OCI-LY7 (cell line): ENCODE results near the gene AFF3. TPM values are rescaled to one million over a fixed set of nuclear protein-coding genes. Genes with fewer than 3 reads are reported as not detected.

ENCODE experiments used
- BruUV-seq: library from RNA; stranded (reverse); fragments of 400-500 nt; replicated peaks from 2 replicates; lab custom pipeline; 2021; lab: Mats Ljungman, UMichigan
- CTCF ChIA-PET: fragments of 300-600 bp; sonication (Branson Sonifier 250); formaldehyde crosslinking; loops from one replicate; lab custom pipeline; 2022; ENCODE audit warnings: antibody characterized with exemption; ENCODE audit not compliant: unreplicated experiment; lab: Charles Lee
- POLR2A ChIA-PET: fragments of 300-600 bp; sonication (Branson Sonifier 250); formaldehyde crosslinking; loops from one replicate; lab custom pipeline; 2022; ENCODE audit warnings: antibody characterized with exemption; lab: Charles Lee
- DNase-seq: peaks from one replicate; pipeline ENCODE4 v3.0.0-alpha.2; 2015; ENCODE audit warnings: low spot score
- H2AFZ ChIP-seq: fragments of 200-600 bp; sonication (generic), shearing (Covaris generic); 2 replicates; pipeline ENCODE4 v1.6.1; 2014; ENCODE audit warnings: mild to moderate bottlenecking, antibody characterized with exemption, low read length, moderate library complexity
- H3K27ac ChIP-seq: fragments of 200-600 bp; sonication (generic); 2 replicates; pipeline ENCODE4 v1.5.1; 2014; ENCODE audit warnings: mixed run types, low read depth, mild to moderate bottlenecking, moderate library complexity, low read length, inconsistent platforms; ENCODE audit not compliant: poor library complexity, severe bottlenecking
- H3K36me3 ChIP-seq: fragments of 200-600 bp; sonication (generic); 2 replicates; pipeline ENCODE4 v1.6.1; 2014; ENCODE audit warnings: mild to moderate bottlenecking, antibody characterized with exemption, low read length, moderate library complexity, mixed read lengths; ENCODE audit not compliant: insufficient read depth
- H3K4me1 ChIP-seq: fragments of 200-600 bp; sonication (generic); 2 replicates; pipeline ENCODE4 v1.5.1; 2014; ENCODE audit warnings: mild to moderate bottlenecking, low read length; ENCODE audit not compliant: insufficient read depth, poor library complexity, severe bottlenecking
- H3K4me2 ChIP-seq: fragments of 200-600 bp; sonication (generic); 2 replicates; pipeline ENCODE4 v1.6.1; 2014; ENCODE audit warnings: mild to moderate bottlenecking, low read length
- H3K4me3 ChIP-seq: fragments of 200-600 bp; sonication (generic); 2 replicates; pipeline ENCODE4 v1.5.1; 2014; ENCODE audit warnings: mild to moderate bottlenecking, low read depth, low read length; ENCODE audit not compliant: poor library complexity, severe bottlenecking
- H3K79me2 ChIP-seq: fragments of 200-600 bp; sonication (generic); 2 replicates; pipeline ENCODE4 v1.6.1; 2016; ENCODE audit warnings: low read depth, mild to moderate bottlenecking, low read length, moderate library complexity, mixed read lengths; ENCODE audit not compliant: insufficient read depth
- H3K9me2 ChIP-seq: fragments of 200-600 bp; sonication (generic); 2 replicates; pipeline ENCODE4 v1.6.1; 2016; ENCODE audit warnings: mild to moderate bottlenecking, low read length, mixed read lengths; ENCODE audit not compliant: insufficient read depth
- H3K9me3 ChIP-seq: fragments of 200-600 bp; sonication (generic); 2 replicates; pipeline ENCODE4 v1.6.1; 2014; ENCODE audit warnings: mild to moderate bottlenecking, mixed run types, low read length, mixed read lengths
- H4K20me1 ChIP-seq: fragments of 200-600 bp; sonication (generic); 2 replicates; pipeline ENCODE4 v1.6.1; 2014; ENCODE audit warnings: mild to moderate bottlenecking, antibody characterized with exemption, low read length, moderate library complexity, mixed read lengths; ENCODE audit not compliant: insufficient read depth
- EZH2phosphoT487 ChIP-seq: fragments of 200-600 bp; sonication (generic); IDR thresholded peaks from 2 replicates; pipeline ENCODE4 v1.6.1; 2018; ENCODE audit warnings: low read depth, borderline replicate concordance, mild to moderate bottlenecking, mixed run types, antibody characterized with exemption, low read length, moderate library complexity, mixed read lengths
- intact Hi-C: fragments of 100-400 bp; cut with micrococcal nuclease; formaldehyde crosslinking; loops from one replicate; pipeline ENCODE4 v1.10.0; 2022; ENCODE audit not compliant: unreplicated experiment
- total RNA-seq, 2 experiments: library from RNA; depleted of rRNA in 1 of 2; stranded (reverse); fragments of >200 nt in 1 of 2; shearing (Covaris generic) in 1 of 2; gene quantifications; 2 replicates each; pipeline ENCODE4 v1.2.3, GENCODE V29; 2014 to 2022
- TF ChIP-seq, protein P1 (sequence below): fragments of 200-600 bp; sonication (generic); conservative IDR thresholded peaks from 2 replicates; pipeline ENCODE4 v1.5.1; 2014; ENCODE audit warnings: mild to moderate bottlenecking, antibody characterized with exemption, low read length, moderate library complexity, mixed read lengths

AFF3 gene
- total RNA-seq, 2 experiments from 2014 or later = 131 to 133 TPM

DNA sequence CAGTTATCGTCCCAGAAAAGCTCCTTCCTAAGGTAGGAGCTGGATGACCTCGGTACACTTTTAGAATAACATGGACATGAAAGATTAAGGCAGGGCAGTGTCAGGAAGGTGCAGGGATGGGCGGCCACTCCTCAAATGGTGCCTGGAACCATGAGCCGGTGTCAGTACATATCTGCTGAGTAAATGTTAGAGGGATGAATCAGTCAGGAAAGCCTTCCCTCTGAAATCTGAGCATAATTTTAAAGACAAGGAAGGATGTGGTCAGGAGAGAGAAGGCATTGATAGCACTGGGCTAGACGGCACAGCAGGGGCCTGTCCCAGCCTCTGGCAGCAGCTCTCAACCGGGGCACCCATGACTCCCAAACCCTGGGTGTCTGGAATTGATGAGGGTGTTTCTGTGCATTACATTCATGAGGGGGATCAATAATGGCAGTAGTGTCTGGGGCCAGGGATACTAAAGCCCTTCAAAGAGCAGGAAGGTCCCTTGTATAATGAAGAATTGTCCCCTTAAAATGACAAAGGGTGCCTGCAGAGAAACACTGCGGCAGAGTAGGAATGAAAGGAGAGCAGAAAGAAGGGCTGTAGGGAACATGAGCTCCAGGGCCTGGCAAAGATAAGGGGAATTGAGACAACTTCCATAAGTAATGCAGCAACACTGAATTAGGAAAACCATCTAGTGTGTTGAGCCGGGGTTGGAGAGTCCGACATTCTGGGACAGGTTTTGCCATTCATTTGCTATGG lies 490.3 kb downstream of the AFF3 start:
- no TSS peak for BruUV-seq
- Histone ChIP-seq H3K4me3 (no peak overlapping the region), H3K79me2 (no peaks in the 10 kb centered on the region), H2AFZ (no peak overlapping the region), H3K4me2 (no peak overlapping the region), H3K36me3 (peaks cover 24% of the 10 kb centered on the region), H3K27ac (no peak overlapping the region), H3K9me2 (no peaks in the 10 kb centered on the region), H4K20me1 (no peaks in the 10 kb centered on the region), H3K9me3 (no peaks in the 10 kb centered on the region), H3K4me1 (no peaks in the 10 kb centered on the region)
- no peak for DNase-seq
- no peak for TF ChIP-seq EZH2phosphoT487
- ChIA-PET POLR2A (no interaction called here), CTCF (no interaction called here)
- intact Hi-C loops = no loop called here

DNA sequence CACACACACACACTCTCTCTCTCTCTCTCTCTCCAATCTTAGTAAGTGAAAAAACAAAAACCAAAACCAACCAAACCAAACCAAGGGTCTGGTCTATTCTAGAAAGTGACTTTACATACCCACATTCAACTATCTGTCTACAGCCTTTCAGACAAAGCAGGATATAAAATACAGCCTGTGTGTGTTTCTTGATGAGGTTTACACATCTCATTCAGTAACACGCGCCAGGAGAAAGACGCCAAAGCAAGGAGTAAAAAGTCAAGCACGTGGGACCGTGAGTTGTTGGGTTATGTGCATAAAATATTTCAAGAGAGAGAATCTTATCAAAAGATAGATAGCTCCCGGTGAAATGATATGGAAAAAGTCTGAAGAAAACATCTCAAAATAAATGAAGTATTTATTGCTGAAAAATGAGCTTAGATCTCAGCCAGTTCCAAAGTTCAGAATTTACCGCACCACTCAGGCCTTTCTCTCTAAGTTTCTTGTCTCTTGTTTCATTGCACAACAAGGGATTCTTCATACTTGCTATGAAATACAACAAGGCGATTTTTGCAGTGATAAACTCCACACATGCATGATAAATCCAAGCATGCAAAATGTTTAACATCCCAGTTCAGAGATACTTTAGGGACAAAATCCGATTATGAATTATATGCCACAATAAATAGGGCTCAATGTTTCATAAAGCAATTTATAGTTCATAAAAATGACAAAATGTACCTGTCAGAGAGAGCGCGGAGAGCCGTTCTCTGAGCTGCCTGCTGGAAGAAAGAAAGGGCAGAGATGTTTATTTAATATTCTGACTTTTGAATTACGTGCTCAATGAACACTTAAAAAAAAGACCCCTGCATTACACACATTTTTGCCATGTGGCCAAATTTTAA lies 493.2 kb downstream of the AFF3 start:
- POLR2A ChIA-PET = interaction anchor here (0.7 kb wide), 1 partner anchor 99 kb away, joined by 3 read pairs; no protein-coding TSS in a partner anchor
- H3K4me1 ChIP-seq = peaks cover 10% of the 10 kb centered on the region
- H3K4me3 ChIP-seq = no peak overlapping the region
- intact Hi-C loops = no loop called here
- no peak overlapping the region for H3K27ac ChIP-seq
- CTCF ChIA-PET = no interaction called here
- TF ChIP-seq, protein P1, sequence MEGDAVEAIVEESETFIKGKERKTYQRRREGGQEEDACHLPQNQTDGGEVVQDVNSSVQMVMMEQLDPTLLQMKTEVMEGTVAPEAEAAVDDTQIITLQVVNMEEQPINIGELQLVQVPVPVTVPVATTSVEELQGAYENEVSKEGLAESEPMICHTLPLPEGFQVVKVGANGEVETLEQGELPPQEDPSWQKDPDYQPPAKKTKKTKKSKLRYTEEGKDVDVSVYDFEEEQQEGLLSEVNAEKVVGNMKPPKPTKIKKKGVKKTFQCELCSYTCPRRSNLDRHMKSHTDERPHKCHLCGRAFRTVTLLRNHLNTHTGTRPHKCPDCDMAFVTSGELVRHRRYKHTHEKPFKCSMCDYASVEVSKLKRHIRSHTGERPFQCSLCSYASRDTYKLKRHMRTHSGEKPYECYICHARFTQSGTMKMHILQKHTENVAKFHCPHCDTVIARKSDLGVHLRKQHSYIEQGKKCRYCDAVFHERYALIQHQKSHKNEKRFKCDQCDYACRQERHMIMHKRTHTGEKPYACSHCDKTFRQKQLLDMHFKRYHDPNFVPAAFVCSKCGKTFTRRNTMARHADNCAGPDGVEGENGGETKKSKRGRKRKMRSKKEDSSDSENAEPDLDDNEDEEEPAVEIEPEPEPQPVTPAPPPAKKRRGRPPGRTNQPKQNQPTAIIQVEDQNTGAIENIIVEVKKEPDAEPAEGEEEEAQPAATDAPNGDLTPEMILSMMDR = no peak
- no peak for TF ChIP-seq EZH2phosphoT487
- DNase-seq = no peak
- H2AFZ ChIP-seq = no peak overlapping the region
- no peaks in the 10 kb centered on the region for H3K79me2 ChIP-seq
- H3K9me3 ChIP-seq = no peaks in the 10 kb centered on the region
- no peaks in the 10 kb centered on the region for H3K9me2 ChIP-seq
- BruUV-seq = no TSS peak
- no peak overlapping the region for H3K4me2 ChIP-seq
- H3K36me3 ChIP-seq = peaks cover 37% of the 10 kb centered on the region
- H4K20me1 ChIP-seq = no peaks in the 10 kb centered on the region

DNA sequence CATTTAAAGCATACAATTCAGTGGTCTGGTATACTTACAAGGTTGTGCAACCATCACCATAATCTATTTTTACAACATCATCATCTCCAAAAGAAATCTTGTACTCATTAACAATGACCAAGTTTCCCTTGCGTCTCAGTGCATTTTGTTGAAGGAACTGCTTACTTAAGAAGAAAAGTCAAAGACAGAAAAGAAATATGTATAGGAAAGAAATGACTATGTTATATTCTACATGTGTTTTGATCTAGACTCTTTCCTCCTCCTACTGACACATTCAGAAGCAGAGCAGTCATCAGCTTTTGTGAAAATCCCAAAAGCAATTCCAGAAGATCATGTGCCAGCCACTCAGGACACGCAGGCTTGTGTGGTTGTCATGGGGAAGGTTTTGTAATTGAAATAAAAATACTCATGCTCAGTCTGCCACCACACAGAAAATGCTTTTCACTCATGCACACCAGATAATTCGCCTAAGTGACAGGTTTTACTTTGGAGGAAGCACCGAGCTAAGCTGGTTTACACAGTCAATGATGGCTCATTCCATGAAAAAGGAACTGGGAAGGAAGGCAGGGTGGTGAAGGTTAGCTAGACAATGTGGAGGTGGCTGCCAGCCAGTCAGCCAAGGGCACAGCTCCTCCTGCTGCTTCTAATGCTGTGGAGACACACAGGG lies 494.1 kb downstream of the AFF3 start:
- Histone ChIP-seq H3K4me2 (no peak overlapping the region), H3K36me3 (peaks cover 37% of the 10 kb centered on the region), H4K20me1 (no peaks in the 10 kb centered on the region), H3K27ac (no peak overlapping the region), H2AFZ (no peak overlapping the region), H3K9me3 (no peaks in the 10 kb centered on the region), H3K4me1 (peaks cover 19% of the 10 kb centered on the region), H3K4me3 (no peak overlapping the region), H3K9me2 (no peaks in the 10 kb centered on the region), H3K79me2 (no peaks in the 10 kb centered on the region)
- BruUV-seq = no TSS peak
- intact Hi-C loops = no loop called here
- POLR2A ChIA-PET = interaction anchor here (0.5 kb wide), 1 partner anchor 1636 kb away, joined by 3 read pairs; no protein-coding TSS in a partner anchor
- TF ChIP-seq, protein P1 = no peak
- no peak for TF ChIP-seq EZH2phosphoT487
- no peak for DNase-seq
- CTCF ChIA-PET = no interaction called here
